Measurements from ENCODE around the gene GDF7. TPM values are rescaled to one million over a fixed set of nuclear protein-coding genes. Genes with fewer than 3 reads are reported as not detected.
A peak's percentile ranks its signal among the peaks of the same experiment; 100 is the strongest.

GDF7 gene
- total and polyA plus RNA-seq, 10 of the 15 experiments (the other 5 are each of a cell fraction or from before 2014, with no cell fraction given) = 0.02 to 0.11 (median 0.04) TPM; not detected in 1

DNA sequence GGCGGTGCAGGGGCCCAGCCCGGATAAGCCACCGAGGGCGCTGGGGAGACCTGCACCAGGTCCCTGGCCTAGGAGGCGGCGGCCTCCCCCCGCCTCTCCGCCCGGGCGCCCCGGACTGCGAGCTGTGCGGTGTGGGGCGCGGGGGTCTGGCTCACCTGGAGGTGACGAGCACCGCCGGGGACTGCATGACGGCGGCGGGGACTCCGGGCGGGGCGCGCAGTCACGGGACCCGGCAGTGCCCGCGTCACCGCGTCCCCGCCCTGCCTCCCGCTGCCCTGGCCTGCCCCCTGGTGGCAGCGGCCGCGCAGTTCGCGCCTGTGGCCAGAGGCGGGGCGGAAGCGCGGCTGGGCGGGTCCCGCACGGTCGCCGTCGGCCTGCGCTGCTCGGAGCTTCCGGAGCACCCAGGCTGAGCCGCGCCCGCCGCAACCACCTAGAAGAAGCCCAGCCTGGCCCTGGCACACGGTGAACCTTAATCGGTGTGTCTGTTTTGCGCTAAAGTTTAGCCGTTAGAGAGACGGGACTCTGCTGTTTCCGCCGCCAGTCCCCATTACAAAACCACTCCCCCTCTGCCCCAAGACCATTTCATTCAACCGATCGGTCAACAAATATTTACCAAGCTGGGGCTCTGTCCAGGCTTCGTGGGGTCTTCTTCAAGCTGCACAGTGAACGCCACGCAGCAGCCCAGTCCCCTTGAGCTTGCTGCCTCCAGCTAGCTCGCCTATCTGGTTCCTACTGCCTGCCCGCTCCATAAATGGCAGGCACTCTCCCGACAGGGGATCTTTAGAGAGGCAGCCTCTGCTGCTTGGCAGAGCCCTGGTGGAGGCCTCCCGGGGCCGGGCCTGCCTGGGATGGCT, 15.8 kb upstream of the GDF7 start, which contains the start of gene HS1BP3 (continued):
- TF ChIP-seq E2F8 (IDR thresholded peaks at IDR 0.05; ENCODE audit: low read depth, partially characterized antibody) (no peak), WRNIP1 (IDR thresholded peaks at IDR 0.05; ENCODE audit: borderline replicate concordance, low read depth, low read length) (no peak), USF1 (IDR thresholded peaks at IDR 0.05; ENCODE audit: borderline replicate concordance, extremely low read length, insufficient read depth, low read depth, low read length) (peak; percentile 86), TCF3 (IDR thresholded peaks at IDR 0.05; ENCODE audit: borderline replicate concordance, insufficient read depth, low read depth, low read length) (no peak), EP300 (IDR thresholded peaks at IDR 0.05; ENCODE audit: borderline replicate concordance in 1 of 2, control insufficient read depth in 1 of 2, low read depth in 2 of 2, low read length in 2 of 2) (no peak), FOS (IDR thresholded peaks at IDR 0.05; ENCODE audit: borderline replicate concordance, extremely low read depth, insufficient read length) (no peak), KLF5 (IDR thresholded peaks at IDR 0.05; ENCODE audit: partially characterized antibody) (peak; percentile 68), HDAC6 (IDR thresholded peaks at IDR 0.05; ENCODE audit: unreplicated experiment) (no peak), MTA2 (IDR thresholded peaks at IDR 0.05; ENCODE audit: low read depth) (no peak), NFYA (IDR thresholded peaks at IDR 0.05; ENCODE audit: borderline replicate concordance, low read depth, low read length) (no peak), YBX1 (IDR thresholded peaks at IDR 0.05) (no peak), TARDBP (IDR thresholded peaks at IDR 0.05; ENCODE audit: borderline replicate concordance) (no peak), ATF7 (IDR thresholded peaks at IDR 0.05; ENCODE audit: low read depth) (no peak), ZNF24 (IDR thresholded peaks at IDR 0.05) (peak; percentile 78; the same call in 1 of the 2 replicates), FOXM1 (IDR thresholded peaks at IDR 0.05; ENCODE audit: low read depth, low read length) (no peak), GABPA (IDR thresholded peaks at IDR 0.05; ENCODE audit: low read depth) (no peak), TCF12 (IDR thresholded peaks at IDR 0.05; ENCODE audit: low read depth, low read length) (peak; percentile 27; the same call in 1 of the 2 replicates), BCL11A (IDR thresholded peaks at IDR 0.05; ENCODE audit: low read depth, low read length) (no peak), JUNB (IDR thresholded peaks at IDR 0.05) (no peak), MEF2B (IDR thresholded peaks at IDR 0.05; ENCODE audit: partially characterized antibody, poor library complexity, severe bottlenecking) (no peak)
- TF ChIP-seq, protein P1, sequence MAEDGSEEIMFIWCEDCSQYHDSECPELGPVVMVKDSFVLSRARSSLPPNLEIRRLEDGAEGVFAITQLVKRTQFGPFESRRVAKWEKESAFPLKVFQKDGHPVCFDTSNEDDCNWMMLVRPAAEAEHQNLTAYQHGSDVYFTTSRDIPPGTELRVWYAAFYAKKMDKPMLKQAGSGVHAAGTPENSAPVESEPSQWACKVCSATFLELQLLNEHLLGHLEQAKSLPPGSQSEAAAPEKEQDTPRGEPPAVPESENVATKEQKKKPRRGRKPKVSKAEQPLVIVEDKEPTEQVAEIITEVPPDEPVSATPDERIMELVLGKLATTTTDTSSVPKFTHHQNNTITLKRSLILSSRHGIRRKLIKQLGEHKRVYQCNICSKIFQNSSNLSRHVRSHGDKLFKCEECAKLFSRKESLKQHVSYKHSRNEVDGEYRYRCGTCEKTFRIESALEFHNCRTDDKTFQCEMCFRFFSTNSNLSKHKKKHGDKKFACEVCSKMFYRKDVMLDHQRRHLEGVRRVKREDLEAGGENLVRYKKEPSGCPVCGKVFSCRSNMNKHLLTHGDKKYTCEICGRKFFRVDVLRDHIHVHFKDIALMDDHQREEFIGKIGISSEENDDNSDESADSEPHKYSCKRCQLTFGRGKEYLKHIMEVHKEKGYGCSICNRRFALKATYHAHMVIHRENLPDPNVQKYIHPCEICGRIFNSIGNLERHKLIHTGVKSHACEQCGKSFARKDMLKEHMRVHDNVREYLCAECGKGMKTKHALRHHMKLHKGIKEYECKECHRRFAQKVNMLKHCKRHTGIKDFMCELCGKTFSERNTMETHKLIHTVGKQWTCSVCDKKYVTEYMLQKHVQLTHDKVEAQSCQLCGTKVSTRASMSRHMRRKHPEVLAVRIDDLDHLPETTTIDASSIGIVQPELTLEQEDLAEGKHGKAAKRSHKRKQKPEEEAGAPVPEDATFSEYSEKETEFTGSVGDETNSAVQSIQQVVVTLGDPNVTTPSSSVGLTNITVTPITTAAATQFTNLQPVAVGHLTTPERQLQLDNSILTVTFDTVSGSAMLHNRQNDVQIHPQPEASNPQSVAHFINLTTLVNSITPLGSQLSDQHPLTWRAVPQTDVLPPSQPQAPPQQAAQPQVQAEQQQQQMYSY (CRISPR knock-in tag; IDR thresholded peaks at IDR 0.05) = no peak
